NCI-H2171 treated with DMSO at 0.1 percent for 48 hours (cell line): ENCODE data around the gene ARHGEF7.

Experiments
- DNase-seq: peaks from one replicate; lab custom pipeline; 2025; lab: John Stamatoyannopoulos, UW

The ARHGEF7 gene

DNA sequence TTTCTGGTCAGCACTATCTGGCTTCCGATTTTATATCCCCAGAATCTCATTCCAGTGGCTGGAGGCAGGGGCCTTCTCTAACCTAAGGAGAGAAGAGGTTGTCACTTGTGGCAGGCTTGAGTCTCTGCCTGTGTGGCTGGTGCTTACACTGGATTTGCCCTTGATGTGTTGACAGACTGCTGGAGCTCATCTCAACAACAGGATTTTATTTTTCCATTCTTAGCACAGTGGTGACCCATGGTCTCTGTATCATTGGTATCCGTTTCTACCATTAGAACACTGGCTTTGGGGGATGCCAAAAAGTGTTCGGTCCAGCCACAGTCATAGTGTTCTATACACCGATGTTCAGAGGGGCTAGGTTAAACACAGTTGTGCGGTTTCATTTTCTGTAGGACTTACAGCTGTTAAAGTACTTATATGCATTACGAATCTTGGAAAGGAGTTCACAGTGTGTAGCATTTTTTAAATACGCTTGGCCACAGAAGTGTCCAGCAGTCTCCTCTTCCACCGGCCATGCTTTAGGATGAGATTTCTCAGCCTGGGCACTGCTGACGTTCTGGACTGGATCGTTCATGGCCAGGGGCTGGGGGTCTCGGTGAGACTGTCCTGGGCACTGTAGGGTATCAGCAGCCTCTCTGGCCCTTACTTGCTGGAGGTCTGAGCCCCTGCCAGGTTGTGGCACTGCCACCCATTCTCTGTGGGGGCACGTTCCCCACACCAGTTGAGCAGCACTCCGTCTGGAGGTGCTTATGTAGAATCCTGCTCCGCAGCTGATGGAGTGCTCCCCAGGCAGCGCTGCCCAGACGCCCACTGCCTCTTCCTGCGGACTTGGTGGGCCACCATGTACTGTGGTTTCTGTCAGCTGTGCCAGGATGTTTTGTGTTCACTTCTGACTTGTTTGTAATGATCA lies 163.9 kb downstream of the ARHGEF7 start:
- no peak for DNase-seq

DNA sequence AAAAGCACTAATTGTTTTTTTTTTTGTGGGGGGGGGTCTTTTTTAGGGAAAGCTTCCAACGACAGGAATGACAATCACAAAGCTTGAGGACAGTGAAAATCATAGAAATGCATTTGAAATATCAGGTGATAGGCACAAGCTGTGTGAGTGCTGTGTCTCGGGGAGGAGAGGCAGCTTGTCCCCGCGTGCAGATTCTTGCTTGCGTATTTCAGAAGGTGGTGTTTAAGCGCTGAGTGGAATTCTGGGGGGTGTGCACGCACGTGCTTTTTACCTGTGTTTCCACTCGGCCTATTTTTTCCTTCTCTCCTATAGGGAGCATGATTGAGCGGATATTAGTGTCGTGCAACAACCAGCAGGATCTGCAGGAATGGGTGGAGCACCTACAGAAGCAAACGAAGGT lies 165.1 kb downstream of the ARHGEF7 start:
- no peak for DNase-seq

DNA sequence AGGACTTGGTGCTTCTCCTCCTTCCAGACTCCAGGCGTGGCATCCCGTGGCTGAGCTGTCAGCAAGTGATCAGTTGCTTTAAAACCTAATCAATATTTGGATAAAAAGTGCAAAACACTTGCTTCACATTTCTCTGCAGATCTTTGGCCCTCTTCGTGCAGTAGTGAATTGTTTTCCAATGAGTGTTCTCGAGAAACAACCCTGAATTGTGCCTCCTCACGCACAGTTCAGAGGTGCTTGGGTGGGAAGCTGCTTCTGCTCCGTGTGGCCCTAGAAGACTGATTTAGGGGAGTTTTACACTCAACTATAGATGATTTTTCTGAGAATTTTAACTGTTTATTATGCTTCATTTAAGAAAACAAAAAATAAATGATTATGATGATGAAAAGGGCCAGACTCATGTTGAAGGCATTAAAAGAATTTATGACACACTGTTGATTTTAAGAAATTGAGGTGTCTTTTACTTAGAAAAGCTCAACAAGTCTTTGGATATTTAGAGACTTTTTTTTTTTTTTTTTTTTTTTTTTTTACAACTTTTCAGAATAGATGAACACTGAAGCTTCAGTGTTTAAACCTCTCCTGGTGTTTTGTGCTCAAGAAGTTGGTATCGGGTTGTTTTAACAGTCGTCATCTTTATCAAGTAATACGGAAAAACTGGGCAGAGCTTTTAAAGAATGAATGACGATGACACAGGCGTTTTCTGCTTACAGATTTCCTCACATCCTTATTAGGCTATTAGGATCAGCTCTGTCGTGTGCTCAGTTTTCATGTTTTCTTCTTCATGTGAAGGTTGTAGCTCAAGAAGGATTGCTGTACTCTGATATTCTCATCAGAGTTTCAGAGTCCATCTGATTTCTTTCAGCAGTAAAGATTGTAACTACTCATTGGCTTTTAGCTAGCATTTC lies 165.8 kb downstream of the ARHGEF7 start:
- no peak for DNase-seq

DNA sequence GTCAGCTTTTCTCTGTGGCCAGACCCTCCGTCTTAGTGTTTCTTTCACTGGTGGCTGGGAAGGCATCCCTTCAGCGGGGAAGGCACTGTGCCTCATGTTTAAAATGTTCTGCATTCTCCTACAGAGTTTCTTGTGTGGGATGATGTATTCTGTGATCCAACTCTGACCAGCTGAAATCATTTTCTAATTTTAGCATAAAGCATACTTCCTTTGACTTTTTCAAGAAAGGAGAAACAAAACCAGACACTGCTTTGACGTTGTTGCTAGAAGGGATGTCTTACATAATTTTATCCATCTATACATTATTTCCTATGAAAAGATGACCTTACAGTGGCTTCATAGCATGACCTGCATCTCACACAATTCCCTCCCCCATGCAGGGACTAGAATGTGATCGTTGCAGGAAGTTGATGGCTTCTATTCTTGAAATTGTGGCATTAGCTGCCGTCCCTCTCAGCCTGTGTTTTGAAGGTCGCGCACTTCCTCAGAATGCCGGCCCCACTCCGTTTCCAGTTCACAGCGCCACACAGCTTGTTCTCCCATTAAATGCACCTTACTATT lies 166.7 kb downstream of the ARHGEF7 start:
- no peak for DNase-seq

DNA sequence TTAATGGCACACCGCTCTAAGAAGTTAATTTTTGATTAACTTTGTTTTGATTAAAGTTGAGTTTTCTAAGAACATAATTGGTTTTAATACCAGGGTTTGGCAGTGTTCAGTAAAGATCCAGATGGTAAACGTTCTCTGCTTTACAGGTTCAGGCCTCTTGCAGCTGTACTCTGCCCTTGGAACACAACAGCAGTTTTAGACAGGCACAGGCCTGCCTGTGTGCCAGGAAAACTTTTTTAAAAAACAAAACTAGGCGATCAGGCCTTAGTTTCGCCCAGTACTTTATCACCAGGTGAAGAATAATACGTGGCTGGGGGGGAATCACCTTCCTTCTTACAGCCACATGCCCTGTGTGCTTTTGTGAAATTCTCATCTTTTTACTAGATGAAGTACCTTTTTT lies 167.3 kb downstream of the ARHGEF7 start:
- DNase-seq = peak; percentile 86

DNA sequence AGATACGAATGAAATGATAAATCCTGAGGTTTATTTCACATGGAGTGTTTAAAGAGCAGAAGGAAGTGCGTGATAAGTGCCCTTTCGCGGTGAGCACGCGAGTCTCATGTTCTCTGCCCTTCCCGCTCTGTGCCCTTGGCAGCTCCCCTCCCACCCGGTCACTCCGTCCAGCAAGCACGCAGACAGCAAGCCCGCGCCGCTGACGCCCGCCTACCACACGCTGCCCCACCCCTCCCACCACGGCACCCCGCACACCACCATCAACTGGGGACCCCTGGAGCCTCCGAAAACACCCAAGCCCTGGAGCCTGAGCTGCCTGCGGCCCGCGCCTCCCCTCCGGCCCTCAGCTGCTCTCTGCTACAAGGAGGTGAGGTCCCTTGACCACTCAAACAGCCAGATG lies 167.9 kb downstream of the ARHGEF7 start:
- no peak for DNase-seq

DNA sequence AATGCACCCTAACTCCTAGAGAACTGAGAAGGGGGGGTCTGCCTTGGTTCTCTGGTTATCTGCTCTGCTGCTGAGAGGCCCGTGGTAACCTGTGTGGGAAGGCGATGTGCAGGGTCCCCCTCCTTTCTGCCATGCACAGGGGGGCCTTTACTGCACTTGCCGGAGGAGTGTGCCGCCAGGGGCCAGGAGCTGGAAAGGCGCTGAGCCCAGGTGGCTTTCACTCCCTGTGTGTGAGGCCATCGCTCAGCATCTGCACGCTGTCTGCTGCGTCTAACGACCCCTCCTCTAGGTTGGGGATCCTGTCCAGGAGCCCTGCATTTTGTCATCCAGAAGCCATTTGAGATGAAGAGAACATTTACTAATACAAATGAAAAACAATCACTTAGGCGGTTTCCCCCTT lies 168.3 kb downstream of the ARHGEF7 start:
- DNase-seq = peak; percentile 17

DNA sequence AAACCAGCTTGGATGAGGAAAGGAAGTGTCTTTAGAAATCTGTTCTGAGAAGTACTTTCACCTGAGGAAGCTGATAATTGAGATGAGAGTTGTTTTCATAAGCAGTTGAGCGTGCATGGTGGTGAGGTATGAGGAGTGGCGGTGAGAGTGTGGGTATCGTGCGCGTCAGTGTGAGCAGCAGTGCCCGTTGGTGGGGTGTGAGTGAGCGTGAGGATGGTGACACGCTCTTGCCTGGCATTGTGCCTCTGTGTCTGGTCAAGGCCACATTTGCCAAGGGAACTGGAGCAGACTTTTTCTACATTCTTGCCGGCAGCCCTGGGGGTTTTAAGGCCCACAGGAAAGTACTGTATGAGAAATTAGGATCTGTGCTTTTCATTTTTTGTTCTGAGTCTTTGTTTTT lies 168.9 kb downstream of the ARHGEF7 start:
- no peak for DNase-seq

DNA sequence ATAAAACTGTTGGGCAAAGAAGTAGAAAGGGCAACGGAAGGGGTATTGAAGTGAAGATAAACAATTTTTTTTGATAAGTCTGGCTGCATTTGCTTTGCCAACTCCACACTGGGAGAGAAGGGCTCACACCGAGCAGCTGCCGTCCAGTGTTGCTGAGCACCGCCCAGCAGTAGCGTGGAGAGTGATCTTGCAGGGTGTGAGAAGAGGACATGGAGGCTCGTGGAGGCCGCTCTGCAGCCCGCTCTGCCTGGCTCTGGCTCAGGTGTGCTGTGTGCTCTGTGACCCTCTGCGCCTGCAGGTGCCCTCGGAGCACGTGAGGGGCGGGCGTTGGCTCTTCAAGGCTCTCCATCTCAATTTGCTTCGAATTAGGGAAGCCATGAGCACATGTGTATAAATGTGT lies 169.5 kb downstream of the ARHGEF7 start:
- no peak for DNase-seq

DNA sequence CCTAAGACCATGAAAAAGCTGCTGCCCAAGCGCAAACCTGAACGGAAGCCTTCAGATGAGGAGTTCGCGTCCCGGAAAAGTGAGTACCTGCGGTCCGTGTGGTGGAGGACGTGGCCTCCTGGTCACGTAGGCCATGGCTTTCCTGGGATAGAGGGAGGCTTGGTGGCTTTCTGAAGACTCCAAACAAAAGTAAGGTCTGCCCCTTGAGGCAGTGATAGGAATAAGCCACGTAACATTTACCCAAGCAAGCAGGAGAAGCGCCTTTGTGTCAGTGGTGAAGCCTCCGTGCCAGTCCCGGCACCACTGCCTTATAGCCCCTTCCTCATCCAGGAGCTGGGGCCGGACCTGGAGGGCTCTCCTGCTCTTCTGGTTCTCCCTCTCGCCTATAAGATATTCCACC lies 171.1 kb downstream of the ARHGEF7 start:
- DNase-seq = no peak

DNA sequence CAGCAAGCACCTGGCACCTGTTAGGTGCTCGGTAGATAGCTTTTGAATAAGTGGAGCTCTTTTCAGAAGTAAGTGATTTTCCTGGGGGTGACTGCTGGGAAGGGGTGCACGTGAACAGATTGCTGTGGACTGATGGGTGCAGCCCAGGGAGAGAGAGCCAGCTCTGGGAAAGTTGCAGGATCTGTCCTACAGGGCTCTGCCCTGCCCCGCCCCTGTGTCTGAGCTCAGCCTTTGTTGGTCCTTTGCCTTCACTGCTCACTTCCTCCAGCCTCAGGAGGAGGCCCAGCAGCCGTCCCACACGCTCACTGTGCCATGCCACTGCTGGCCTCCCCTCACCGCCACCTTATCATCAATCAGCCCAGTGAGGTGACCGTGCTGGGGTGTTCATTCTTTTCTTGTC lies 171.6 kb downstream of the ARHGEF7 start:
- DNase-seq = no peak

DNA sequence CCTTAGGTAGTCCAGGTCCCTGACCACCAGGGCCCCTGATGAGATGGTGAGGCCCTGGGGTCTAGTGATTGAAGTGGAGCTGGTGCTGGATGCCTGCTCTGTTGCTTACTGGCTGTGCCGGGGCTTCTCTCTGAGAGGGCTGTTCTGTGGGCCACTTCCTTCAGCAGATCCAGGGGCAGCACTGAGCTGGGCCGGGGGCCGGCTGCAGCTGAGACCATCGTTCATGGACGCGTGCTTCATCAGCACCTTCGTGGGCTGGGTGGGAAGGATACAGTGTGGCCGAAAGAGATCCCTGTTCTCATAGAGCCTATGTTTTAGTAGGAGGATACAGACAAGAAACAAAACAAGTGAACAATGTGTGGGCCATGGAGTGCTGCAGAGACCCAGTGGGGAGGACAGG lies 172.1 kb downstream of the ARHGEF7 start:
- DNase-seq = no peak

DNA sequence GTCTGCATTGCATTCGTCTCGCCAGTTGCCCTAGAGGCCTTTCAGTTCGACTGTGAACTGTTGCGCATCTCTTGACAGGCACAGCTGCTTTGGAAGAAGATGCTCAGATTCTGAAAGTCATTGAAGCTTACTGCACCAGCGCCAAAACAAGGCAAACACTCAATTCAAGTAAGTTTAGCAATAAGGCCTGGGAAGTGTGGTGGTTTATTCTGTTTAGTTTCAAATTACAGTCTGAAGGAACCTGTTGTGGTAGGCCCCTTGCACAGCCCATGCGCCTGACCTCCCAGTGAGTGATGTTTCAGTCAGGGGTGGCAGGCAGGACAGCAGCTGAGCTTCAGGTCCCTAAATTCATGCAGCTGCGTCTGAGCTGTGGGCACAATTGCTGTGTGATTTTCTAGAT lies 173.2 kb downstream of the ARHGEF7 start:
- DNase-seq = peak; percentile 24

DNA sequence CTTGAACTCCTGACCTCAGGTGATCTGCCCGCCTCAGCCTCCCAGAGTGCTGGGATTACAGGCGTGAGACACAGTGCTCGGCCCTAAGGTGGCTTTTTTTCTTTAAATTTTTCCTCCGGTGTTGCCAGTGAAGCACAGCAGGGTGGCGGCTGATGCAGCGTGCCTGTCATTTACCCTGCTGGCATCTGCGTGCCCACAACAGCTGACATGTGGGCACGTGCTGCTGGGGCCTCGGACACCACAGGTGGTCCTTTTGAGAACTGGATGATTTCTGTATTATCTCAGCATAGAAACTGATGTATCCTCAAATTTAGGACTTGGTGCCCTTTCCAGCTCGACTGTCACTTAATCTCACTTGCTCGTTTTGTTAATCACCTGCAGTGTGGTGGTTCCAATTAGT lies 174.1 kb downstream of the ARHGEF7 start:
- peak; percentile 49 for DNase-seq

DNA sequence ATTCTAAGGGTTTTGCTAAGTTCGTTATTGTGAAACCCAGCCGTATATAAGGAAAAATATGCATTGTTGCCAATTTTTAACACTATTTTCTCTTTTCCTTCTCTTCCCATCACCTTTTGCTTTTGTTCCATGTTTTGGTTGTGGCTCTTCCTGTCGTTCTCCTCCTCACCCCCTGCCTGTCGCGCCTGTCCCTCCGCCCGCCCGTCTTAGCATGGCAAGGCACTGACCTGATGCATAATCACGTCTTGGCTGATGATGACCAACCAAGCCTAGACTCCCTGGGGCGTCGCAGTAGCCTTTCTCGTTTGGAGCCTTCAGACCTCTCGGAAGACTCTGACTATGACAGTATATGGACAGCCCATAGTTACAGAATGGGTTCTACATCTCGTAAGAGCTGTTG lies 176.8 kb downstream of the ARHGEF7 start:
- DNase-seq = no peak

DNA sequence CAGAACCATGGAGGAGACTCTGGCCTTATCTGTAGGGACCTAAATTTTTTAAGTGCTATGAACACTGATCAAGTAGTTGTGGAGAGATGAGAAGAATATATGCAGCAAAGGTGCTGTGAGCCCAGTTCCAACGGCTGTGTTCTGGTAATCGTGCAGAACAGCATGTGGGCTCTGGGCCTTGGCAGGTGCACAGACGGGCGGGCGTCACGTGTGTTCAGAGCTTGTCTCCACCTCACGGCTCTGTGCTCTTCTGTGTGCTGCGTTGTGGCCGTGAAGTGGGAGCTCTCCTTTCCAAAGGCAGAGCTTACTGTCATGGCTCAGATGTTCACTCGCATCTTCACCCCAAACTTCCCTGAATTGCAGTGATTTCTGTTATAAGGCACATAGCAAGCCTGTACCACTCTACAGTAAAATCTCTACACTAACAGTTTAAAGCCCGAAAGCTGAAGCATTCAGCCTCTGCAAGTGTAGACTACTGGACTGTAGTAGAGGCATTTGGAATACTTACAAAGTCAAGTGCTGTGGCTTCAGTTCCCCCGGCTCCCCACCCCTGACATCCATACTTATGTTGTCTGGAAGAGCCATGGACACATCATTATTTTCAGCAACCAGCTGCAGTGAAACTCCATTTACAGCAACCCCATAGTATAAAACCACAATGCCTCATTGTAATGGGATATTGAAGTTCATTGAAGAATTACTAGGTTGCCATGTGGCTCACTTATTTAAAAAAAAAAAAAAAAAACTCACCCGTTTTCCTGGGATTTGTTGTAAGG lies 177.8 kb downstream of the ARHGEF7 start:
- DNase-seq = no peak

DNA sequence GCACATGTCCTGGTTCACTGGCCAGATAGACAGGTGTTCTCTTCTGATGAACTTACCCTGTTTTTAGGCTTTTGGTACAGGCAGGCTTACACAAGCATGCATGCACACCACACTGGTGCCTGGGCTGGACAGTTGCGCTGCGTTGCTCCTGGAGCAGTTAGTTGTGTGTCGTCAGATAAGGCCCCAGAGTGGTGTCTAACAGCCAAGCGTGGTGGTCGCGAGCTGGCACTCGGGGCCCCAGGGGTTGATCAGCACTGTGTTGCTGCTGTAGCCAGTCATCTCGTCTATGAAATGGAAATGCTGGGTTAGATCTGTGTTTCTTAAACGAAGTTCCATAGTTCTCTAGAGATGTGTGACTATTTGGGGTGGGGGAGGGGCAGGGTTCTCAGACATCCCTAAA lies 180.8 kb downstream of the ARHGEF7 start:
- no peak for DNase-seq

DNA sequence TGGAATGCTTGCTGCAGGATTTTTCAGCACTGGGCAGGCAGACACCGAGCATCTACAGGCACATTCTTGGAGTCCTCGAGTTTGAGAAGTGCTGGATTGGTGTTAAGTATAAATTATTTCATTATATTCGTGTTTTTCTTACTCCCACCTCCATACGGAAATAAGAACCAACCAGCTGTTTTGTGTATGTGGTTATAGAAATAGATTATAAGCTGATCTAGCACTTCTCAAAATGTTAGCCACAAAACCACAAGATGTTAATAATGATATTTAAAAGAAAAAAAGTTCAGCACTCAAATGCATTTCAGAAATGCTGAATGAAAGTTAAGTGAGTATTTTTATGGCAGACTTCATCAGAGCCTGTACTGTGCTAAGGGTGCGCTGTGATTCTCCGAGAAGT lies 181.3 kb downstream of the ARHGEF7 start:
- no peak for DNase-seq

DNA sequence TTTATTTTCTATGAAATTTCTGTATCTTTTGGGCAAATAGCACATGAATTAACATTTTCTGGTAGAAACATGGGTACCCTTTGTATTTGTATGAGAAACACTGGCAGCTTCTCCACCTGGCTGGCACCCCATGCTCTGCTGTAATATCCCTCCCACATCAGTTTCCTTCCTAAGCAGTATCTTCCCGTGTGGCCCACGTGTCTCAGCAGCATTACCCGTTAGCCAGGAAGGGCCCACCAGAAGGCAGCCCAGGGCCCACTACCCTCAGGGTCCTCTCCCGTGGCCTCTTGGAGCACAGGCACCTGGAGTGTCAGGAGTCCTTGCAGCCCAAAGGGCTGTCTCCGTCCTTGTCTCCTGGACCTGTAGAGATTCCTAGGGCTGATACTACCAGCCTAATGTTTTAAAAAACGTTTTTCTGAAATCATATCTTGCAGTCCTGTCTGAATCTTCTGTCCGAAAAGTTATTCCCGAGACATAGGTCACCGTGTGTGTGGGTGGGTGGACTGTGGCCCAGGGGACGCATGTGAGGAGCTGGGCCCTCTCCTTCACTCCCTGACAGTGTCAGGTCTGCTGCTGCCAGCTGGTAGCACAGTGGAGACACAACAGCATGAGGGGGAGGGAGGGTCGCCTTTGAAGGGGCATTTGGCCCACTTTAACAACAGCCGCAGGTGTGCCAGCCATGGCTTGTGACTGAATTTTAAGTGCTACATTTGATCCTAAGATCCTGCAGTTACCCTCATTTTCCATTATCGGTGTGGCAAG lies 183.3 kb downstream of the ARHGEF7 start:
- DNase-seq = no peak

DNA sequence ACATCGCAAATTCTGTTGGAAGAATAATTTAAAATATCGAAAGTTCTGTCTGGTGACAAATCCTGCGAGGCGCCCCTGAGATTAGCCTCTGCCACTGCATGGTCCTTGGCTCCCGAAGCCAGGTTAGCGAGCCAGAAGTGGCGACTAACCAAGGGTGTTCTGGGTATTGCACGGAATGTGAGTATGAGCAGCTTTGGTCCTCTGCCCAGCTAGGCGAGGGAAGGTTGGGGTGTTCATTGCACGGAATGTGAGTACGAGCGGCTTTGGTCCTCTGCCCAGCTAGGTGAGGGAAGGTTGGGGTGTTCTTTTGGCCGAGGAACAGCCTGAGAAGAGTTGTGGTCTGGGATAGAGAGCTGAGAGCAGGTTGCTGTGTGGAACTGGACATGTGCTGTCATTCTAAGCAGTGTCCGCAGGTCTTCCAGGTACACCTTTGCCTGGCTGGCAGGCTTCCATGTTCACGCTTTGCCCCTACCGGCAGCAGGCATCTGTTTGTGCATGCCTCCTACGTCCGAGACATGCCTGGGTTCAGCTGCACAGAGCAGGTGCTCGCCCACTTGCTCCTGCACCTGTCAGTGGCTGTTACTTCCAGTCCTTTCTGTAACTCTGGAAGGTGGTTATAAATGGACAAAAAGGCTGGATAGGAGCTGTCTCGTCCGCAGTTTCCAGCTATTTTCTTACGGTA lies 187.1 kb downstream of the ARHGEF7 start:
- DNase-seq = peak; percentile 67

DNA sequence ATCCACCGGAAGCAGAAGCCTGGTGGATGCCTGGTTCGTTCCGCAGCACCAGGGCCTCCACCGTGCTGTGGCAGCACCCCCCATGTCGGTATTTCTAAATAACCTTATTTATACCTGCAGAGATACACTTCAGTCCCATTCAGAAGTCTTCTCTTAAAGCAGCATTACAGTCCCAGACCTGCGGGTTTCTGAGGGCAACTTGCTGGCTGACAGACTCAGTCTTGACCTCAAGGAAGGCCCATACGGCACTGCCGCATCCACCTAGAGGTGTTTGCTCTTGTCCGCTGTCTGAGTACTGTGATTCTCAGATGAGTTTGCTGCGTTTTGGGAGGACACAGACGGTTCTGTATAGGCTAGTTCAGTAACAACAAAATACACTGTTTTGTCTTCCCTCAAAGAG lies 188.4 kb downstream of the ARHGEF7 start:
- no peak for DNase-seq
